DMS114 treated with DMSO at 0.1 percent for 48 hours (cell line): ENCODE measurements around the gene GLCCI1.

Experiments
- DNase-seq: peaks from one replicate; lab custom pipeline; 2025; ENCODE audit not compliant: unreplicated experiment; lab: John Stamatoyannopoulos, UW

The GLCCI1 gene

DNA sequence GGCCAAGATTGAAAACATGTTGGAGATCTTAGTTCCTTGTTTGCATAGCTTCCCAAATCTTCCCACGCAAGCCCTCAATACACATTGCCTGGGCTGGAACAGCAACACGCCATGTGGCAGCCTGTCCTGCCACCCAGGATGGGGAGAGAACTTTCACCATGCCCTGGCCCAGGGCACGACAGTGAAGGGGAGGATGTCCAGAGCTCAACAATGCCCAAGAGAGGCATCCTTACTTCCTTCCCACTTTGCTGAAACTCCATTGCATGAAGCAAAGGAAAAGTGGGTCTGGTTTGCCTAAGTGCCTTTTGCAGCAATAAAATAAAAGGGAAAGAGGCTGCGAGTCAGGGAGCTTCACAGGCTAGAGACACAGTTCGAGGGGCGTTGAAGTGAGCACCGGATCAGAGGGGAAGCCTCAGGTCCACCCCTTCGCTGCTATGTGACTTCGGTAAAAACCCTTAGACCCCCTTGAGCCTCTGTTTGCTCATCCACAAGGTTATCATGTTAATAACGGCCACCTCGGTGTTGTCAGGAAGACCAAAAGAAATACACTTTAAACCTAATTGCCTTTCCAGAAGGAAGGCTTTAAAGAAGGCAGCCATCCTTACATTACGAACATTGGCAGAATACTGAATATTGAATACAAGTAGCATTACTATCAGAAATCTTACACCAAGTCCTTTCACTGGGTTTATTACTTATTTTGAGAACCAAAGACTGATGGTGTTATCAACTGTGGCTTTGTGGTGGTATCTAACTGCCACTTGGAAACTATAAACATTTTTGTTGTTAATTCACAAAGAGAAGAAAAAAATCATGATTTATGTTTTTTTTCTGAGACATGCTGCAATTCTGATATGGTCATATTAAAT lies 160.1 kb downstream of the GLCCI1 start:
- DNase-seq, result no peak

- no peak for DNase-seq
Measured at GRCh38 chr7:8129318-8129659, 160.7 kb downstream of the GLCCI1 start.

- DNase-seq, result no peak
Measured at GRCh38 chr7:8130663-8131062, 162.1 kb downstream of the GLCCI1 start.

- no peak for DNase-seq
Measured at GRCh38 chr7:8131694-8132605, 163.4 kb downstream of the GLCCI1 start.

DNA sequence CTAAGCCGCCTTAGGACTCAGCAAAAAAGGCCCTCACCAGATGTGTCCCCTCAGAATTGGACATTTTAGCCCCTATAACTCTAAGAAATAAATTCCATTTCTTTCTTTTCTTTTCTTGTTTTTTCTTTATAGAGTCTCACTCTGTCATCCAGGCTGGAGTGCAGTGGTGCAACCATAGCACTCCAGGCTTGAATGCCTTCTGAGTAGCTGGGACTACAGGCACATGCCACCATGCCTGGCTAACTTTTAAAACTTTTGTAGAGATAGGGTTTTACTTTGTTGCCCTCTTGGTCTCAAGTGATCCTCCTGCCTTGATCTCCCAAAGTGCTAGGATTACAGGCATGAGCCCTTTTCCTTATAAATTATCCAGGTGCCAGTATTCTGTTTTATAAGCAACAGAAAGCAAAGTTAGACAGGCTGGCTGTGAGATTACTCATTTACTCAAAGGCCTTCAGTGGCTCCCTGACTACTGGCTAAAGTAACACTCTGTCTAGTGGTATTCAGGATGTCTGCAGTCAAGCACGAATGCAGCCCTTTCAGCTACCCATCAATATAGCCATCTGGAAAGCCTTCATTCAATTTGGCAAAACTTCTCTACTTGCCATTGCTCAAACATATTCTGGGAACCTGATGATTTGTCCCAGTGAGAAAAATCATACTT lies 164.7 kb downstream of the GLCCI1 start:
- DNase-seq, result no peak

DNA sequence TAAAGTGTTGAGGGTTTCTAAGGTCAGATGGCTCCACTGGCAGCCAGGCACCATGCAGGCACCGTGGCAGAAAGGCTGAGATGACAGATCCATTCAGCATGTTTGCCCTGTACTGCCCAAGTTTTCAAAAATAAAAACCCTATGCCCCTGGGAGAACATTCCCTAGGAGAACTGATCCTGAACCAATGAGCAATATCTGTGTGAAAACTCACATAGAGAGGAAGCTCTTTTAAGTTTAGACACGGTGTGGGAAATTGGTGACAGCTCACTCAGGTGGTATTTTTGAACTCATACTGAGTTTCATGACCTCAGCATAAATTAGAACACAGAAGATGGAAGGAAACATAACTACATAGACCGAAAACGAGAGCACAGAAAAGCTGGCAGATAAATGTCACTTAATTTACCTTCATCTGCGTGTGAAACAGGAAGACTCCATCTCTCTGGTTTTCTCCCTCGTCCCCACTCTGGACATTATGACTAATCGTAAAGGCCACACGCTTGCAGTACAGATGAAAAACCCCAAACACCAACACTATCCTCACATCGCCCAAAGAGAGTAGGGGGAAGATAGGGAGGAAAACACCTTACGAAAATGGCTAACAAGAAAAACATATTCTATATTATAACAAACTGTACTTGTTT lies 165.6 kb downstream of the GLCCI1 start:
- no peak for DNase-seq

GRCh38 chr7:8135417-8135816 lies 166.8 kb downstream of the GLCCI1 start:
- no peak for DNase-seq

DNA sequence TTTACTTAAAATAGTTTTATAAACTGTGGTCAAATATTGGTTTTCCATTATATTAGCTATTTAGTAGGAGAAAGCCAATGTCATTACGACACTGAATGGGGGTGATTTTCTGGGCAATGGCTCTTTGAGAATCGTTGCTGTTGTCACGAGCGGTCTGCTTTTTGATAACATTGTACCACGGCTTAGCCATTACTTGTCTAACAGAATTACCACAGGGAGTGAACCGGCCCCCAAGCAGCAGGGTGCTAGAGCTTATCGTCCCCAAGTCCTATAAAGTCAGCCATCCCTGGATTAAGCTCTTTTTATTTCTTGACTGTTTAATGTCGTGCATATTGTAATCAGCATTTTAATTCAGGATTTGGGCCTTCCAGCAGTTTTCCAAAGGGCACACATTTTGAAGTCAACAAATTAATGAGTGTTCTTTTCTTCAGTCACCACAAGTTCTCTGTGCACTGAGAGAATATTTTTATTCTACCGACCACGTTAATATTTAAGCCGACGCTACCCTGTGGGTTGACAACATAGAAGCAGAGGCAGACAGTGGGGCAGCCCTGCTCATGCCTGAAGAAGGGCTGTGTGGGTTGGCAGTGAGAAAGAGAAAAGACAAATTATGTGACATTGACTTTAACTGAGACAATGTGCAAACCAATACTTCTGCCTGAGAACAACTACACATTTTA lies 167.6 kb downstream of the GLCCI1 start:
- DNase-seq, result no peak
